ENCODE results near the gene GPR137C. TPM values are rescaled to one million over a fixed set of nuclear protein-coding genes. Genes with fewer than 3 reads are reported as not detected.

The GPR137C gene
- total RNA-seq, 1 experiment from 2014 or later: 2.7 TPM

DNA sequence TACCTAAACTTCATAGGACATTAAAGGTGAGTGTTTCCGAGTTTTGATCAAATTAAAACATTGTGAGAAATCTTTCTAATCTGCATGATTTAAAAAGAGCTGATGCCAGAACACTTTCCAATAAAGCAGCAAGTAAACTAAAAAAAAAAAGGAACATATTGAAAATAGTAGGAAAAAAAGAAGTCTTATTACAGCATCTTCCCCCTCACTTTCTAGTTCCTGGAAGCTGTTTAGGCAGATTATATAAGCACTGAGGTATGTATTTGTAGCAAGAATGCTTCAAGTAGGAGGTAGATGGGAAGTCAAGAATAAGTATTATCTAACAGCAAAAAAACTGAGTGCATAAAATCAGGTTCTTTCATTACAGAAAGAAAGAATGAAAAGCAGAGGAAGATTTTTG lies 96.9 kb downstream of the GPR137C start:
- Mint-ChIP-seq H3K4me1 (no peaks in the 10 kb centered on the region), H3K27me3 (ENCODE audit: low read depth) (no peaks in the 10 kb centered on the region), H3K4me3 (no peak overlapping the region), H3K9me3 (no peaks in the 10 kb centered on the region), H3K27ac (0 out of 2 replicates have a peak overlapping the region, but pooled peaks have one; percentile 22), H3K36me3 (peaks cover 19% of the 10 kb centered on the region)
- ATAC-seq (no peak), DNase-seq (ENCODE audit: low spot score) (no peak)
- CTCF ChIA-PET: no interaction called here
- POLR2A ChIA-PET: no interaction called here
- TF ChIP-seq RORB (CRISPR knock-in tag; IDR thresholded peaks at IDR 0.05): no peak
- TF ChIP-seq SMAD3 (CRISPR knock-in tag; IDR thresholded peaks at IDR 0.05; ENCODE audit: borderline replicate concordance): no peak
- no peak for TF ChIP-seq ELF4 (CRISPR knock-in tag; IDR thresholded peaks at IDR 0.05; ENCODE audit: low read depth)
- TF ChIP-seq FOXP1 (CRISPR knock-in tag; IDR thresholded peaks at IDR 0.05; ENCODE audit: borderline replicate concordance): no peak
- TF ChIP-seq SP1 (CRISPR knock-in tag; conservative IDR thresholded peaks at IDR 0.05): no peak
- TF ChIP-seq, protein P1, sequence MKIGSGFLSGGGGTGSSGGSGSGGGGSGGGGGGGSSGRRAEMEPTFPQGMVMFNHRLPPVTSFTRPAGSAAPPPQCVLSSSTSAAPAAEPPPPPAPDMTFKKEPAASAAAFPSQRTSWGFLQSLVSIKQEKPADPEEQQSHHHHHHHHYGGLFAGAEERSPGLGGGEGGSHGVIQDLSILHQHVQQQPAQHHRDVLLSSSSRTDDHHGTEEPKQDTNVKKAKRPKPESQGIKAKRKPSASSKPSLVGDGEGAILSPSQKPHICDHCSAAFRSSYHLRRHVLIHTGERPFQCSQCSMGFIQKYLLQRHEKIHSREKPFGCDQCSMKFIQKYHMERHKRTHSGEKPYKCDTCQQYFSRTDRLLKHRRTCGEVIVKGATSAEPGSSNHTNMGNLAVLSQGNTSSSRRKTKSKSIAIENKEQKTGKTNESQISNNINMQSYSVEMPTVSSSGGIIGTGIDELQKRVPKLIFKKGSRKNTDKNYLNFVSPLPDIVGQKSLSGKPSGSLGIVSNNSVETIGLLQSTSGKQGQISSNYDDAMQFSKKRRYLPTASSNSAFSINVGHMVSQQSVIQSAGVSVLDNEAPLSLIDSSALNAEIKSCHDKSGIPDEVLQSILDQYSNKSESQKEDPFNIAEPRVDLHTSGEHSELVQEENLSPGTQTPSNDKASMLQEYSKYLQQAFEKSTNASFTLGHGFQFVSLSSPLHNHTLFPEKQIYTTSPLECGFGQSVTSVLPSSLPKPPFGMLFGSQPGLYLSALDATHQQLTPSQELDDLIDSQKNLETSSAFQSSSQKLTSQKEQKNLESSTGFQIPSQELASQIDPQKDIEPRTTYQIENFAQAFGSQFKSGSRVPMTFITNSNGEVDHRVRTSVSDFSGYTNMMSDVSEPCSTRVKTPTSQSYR (CRISPR knock-in tag; IDR thresholded peaks at IDR 0.05): no peak
- TF ChIP-seq TCF7 (CRISPR knock-in tag; IDR thresholded peaks at IDR 0.05; ENCODE audit: low read depth): no peak
- no peak for TF ChIP-seq ESRRA (CRISPR knock-in tag; IDR thresholded peaks at IDR 0.05; ENCODE audit: borderline replicate concordance)
- TF ChIP-seq ZNF263 (CRISPR knock-in tag; IDR thresholded peaks at IDR 0.05; ENCODE audit: low read depth): no peak
- no peak for TF ChIP-seq ZNF416 (CRISPR knock-in tag; IDR thresholded peaks at IDR 0.05)
- TF ChIP-seq NFATC4 (CRISPR knock-in tag; IDR thresholded peaks at IDR 0.05): no peak
- TF ChIP-seq ZNF121 (CRISPR knock-in tag; IDR thresholded peaks at IDR 0.05): no peak
- TF ChIP-seq ZBTB21 (CRISPR knock-in tag; IDR thresholded peaks at IDR 0.05; ENCODE audit: borderline replicate concordance): no peak
- TF ChIP-seq MXD4 (CRISPR knock-in tag; IDR thresholded peaks at IDR 0.05; ENCODE audit: borderline replicate concordance): no peak
- no peak for TF ChIP-seq FOXK1 (CRISPR knock-in tag; IDR thresholded peaks at IDR 0.05)

DNA sequence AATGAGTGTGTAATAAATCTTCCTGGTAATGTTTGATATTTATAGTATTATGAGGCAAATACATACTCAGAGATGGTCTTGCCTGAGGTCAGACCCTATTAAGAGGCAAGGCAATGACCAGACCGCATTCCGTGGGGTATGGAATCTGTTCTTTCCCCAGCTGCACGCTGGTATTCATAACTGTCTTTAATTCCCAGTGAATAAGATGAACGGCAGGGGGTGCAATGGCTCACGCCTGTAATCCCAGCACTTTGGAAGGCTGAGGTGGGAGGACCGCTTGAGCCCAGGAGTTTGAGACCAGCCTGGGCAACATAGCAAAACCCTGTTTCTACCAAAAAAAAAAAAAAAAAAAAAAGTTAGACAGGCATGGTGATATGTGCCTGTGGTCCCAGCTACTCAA lies 98.1 kb downstream of the GPR137C start:
- peaks cover 21% of the 10 kb centered on the region for H3K36me3 Mint-ChIP-seq
- no peaks in the 10 kb centered on the region for H3K27me3 Mint-ChIP-seq (ENCODE audit: low read depth)
- H3K27ac Mint-ChIP-seq: no peak overlapping the region
- H3K4me1 Mint-ChIP-seq: no peaks in the 10 kb centered on the region
- no peak for TF ChIP-seq TP53 (CRISPR knock-in tag; IDR thresholded peaks at IDR 0.05)
- TF ChIP-seq, protein P2, sequence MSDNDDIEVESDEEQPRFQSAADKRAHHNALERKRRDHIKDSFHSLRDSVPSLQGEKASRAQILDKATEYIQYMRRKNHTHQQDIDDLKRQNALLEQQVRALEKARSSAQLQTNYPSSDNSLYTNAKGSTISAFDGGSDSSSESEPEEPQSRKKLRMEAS (CRISPR knock-in tag; IDR thresholded peaks at IDR 0.05): no peak
- TF ChIP-seq, protein P3, sequence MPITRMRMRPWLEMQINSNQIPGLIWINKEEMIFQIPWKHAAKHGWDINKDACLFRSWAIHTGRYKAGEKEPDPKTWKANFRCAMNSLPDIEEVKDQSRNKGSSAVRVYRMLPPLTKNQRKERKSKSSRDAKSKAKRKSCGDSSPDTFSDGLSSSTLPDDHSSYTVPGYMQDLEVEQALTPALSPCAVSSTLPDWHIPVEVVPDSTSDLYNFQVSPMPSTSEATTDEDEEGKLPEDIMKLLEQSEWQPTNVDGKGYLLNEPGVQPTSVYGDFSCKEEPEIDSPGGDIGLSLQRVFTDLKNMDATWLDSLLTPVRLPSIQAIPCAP (CRISPR knock-in tag; IDR thresholded peaks at IDR 0.05): no peak
- no peak for TF ChIP-seq NR1H2 (CRISPR knock-in tag; IDR thresholded peaks at IDR 0.05)
- TF ChIP-seq SMAD3 (CRISPR knock-in tag; IDR thresholded peaks at IDR 0.05; ENCODE audit: borderline replicate concordance): no peak
- TF ChIP-seq, protein P4, sequence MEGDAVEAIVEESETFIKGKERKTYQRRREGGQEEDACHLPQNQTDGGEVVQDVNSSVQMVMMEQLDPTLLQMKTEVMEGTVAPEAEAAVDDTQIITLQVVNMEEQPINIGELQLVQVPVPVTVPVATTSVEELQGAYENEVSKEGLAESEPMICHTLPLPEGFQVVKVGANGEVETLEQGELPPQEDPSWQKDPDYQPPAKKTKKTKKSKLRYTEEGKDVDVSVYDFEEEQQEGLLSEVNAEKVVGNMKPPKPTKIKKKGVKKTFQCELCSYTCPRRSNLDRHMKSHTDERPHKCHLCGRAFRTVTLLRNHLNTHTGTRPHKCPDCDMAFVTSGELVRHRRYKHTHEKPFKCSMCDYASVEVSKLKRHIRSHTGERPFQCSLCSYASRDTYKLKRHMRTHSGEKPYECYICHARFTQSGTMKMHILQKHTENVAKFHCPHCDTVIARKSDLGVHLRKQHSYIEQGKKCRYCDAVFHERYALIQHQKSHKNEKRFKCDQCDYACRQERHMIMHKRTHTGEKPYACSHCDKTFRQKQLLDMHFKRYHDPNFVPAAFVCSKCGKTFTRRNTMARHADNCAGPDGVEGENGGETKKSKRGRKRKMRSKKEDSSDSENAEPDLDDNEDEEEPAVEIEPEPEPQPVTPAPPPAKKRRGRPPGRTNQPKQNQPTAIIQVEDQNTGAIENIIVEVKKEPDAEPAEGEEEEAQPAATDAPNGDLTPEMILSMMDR (IDR thresholded peaks at IDR 0.05): no peak
- TF ChIP-seq, protein P5, sequence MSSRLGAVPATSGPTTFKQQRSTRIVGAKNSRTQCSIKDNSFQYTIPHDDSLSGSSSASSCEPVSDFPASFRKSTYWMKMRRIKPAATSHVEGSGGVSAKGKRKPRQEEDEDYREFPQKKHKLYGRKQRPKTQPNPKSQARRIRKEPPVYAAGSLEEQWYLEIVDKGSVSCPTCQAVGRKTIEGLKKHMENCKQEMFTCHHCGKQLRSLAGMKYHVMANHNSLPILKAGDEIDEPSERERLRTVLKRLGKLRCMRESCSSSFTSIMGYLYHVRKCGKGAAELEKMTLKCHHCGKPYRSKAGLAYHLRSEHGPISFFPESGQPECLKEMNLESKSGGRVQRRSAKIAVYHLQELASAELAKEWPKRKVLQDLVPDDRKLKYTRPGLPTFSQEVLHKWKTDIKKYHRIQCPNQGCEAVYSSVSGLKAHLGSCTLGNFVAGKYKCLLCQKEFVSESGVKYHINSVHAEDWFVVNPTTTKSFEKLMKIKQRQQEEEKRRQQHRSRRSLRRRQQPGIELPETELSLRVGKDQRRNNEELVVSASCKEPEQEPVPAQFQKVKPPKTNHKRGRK (CRISPR knock-in tag; IDR thresholded peaks at IDR 0.05; ENCODE audit: borderline replicate concordance): no peak
- TF ChIP-seq, protein P6, sequence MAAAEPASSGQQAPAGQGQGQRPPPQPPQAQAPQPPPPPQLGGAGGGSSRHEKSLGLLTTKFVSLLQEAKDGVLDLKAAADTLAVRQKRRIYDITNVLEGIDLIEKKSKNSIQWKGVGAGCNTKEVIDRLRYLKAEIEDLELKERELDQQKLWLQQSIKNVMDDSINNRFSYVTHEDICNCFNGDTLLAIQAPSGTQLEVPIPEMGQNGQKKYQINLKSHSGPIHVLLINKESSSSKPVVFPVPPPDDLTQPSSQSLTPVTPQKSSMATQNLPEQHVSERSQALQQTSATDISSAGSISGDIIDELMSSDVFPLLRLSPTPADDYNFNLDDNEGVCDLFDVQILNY (CRISPR knock-in tag; IDR thresholded peaks at IDR 0.05): no peak
- TF ChIP-seq GTF2I (CRISPR knock-in tag; conservative IDR thresholded peaks at IDR 0.05): no peak
- no peak for TF ChIP-seq ZNF263 (CRISPR knock-in tag; IDR thresholded peaks at IDR 0.05; ENCODE audit: low read depth)
- TF ChIP-seq, protein P7, sequence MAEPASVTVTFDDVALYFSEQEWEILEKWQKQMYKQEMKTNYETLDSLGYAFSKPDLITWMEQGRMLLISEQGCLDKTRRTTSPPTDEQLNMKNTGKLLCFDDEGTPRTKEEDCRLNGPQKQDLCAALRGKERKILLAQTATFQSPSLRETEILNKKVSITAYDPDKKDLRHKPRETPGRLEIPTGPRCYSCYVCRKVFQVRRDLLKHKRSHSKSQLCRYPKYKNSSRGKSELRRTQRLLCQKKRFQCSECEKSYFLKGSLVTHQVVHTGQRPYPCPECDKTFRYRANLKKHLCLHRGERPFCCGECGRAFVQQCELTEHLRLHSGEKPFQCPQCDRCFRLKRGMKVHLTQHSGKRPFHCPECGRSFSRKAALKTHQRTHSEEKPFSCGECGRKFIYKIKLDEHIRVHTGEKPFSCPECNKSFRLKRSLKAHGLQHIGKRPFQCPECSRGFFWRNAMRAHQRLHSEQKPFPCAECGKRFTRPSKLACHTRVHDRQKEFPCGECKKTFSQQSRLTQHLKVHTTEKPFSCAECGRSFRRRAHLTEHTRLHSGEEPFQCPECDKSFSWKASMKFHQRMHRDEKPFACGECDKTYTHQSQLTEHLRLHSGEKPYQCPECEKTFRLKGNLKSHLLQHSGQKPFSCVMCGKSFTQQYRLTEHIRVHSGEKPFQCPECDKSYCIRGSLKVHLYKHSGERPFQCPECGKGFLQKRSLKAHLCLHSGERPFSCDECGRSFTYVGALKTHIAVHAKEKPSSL (CRISPR knock-in tag; conservative IDR thresholded peaks at IDR 0.05): no peak
- ATAC-seq (no peak), DNase-seq (ENCODE audit: low spot score) (no peak)
- no peak overlapping the region for H3K4me3 Mint-ChIP-seq
- CTCF ChIA-PET: interaction anchor here (0.7 kb wide), 1 partner anchor 1900 kb away, joined by 3 read pairs; no protein-coding TSS in a partner anchor
- no peaks in the 10 kb centered on the region for H3K9me3 Mint-ChIP-seq
- POLR2A ChIA-PET: interaction anchor here (0.6 kb wide), 1 partner anchor 34 kb away, joined by 6 read pairs; no protein-coding TSS in a partner anchor
